H9 (cell line): ENCODE measurements around the gene ANKRD34A. TPM values are rescaled to one million over a fixed set of nuclear protein-coding genes. Genes with fewer than 3 reads are reported as not detected.

Experiments
- DNase-seq: peaks from one replicate; pipeline ENCODE4 v3.0.0-alpha.2; 2017
- H2AFZ ChIP-seq: one replicate; pipeline ENCODE4 v1.6.1; 2013; ENCODE audit warnings: mild to moderate bottlenecking, low read length, control low read depth, moderate library complexity
- H2AK5ac ChIP-seq: 2 replicates; pipeline ENCODE4 v1.6.1; 2013; ENCODE audit warnings: low read length, control low read depth, mixed read lengths; ENCODE audit not compliant: insufficient read length
- H2BK120ac ChIP-seq: one replicate; pipeline ENCODE4 v1.6.1; 2013; ENCODE audit warnings: low read depth, mild to moderate bottlenecking, low read length, control low read depth, inconsistent platforms; ENCODE audit not compliant: poor library complexity, severe bottlenecking
- H2BK12ac ChIP-seq: 2 replicates; pipeline ENCODE4 v1.6.1; 2013; ENCODE audit warnings: low read length, control low read depth, mixed read lengths, low read depth; ENCODE audit not compliant: insufficient read length
- H2BK15ac ChIP-seq: 2 replicates; pipeline ENCODE4 v1.6.1; 2013; ENCODE audit warnings: low read depth, low read length, control low read depth
- H2BK20ac ChIP-seq: one replicate; pipeline ENCODE4 v1.6.1; 2013; ENCODE audit warnings: low read depth, mild to moderate bottlenecking, low read length, control low read depth, inconsistent platforms; ENCODE audit not compliant: poor library complexity, severe bottlenecking
- H2BK5ac ChIP-seq: 2 replicates; pipeline ENCODE4 v1.6.1; 2013; ENCODE audit warnings: low read length, control low read depth, mixed read lengths; ENCODE audit not compliant: insufficient read length
- H3K14ac ChIP-seq: 2 replicates; pipeline ENCODE4 v1.6.1; 2013; ENCODE audit warnings: low read length, control low read depth; ENCODE audit not compliant: insufficient read depth
- H3K18ac ChIP-seq: 2 replicates; pipeline ENCODE4 v1.6.1; 2013; ENCODE audit warnings: low read depth, mild to moderate bottlenecking, mixed read lengths, low read length, control low read depth; ENCODE audit not compliant: insufficient read length
- H3K23ac ChIP-seq: 2 replicates; pipeline ENCODE4 v1.6.1; 2013; ENCODE audit warnings: low read length, control low read depth, mixed read lengths, low read depth; ENCODE audit not compliant: insufficient read length
- H3K23me2 ChIP-seq: 2 replicates; pipeline ENCODE4 v1.6.1; 2013; ENCODE audit warnings: low read depth, mild to moderate bottlenecking, mixed read lengths, low read length, control low read depth; ENCODE audit not compliant: insufficient read length, poor library complexity, severe bottlenecking
- H3K27ac ChIP-seq: 2 replicates; pipeline ENCODE4 v1.5.1; 2013; ENCODE audit warnings: low read length, control low read depth, mixed read lengths, low read depth; ENCODE audit not compliant: insufficient read length
- H3K27me3 ChIP-seq: 2 replicates; pipeline ENCODE4 v1.6.1; 2013; ENCODE audit warnings: low read length, control low read depth, inconsistent platforms; ENCODE audit not compliant: insufficient read depth
- H3K4ac ChIP-seq: 2 replicates; pipeline ENCODE4 v1.6.1; 2013; ENCODE audit warnings: low read depth, mild to moderate bottlenecking, control low read depth, inconsistent platforms, low read length, moderate library complexity
- H3K4me1 ChIP-seq: 2 replicates; pipeline ENCODE4 v1.6.1; 2013; ENCODE audit warnings: low read length, control low read depth, inconsistent platforms; ENCODE audit not compliant: insufficient read depth
- H3K4me2 ChIP-seq: 2 replicates; pipeline ENCODE4 v1.6.1; 2013; ENCODE audit warnings: low read length, control low read depth, mixed read lengths; ENCODE audit not compliant: insufficient read length, insufficient read depth
- H3K56ac ChIP-seq: 2 replicates; pipeline ENCODE4 v1.6.1; 2013; ENCODE audit warnings: low read depth, mild to moderate bottlenecking, mixed read lengths, low read length, control low read depth; ENCODE audit not compliant: insufficient read length
- H3K79me1 ChIP-seq: 2 replicates; pipeline ENCODE4 v1.6.1; 2013; ENCODE audit warnings: low read depth, mild to moderate bottlenecking, moderate library complexity, low read length, control low read depth, inconsistent platforms; ENCODE audit not compliant: insufficient read depth, poor library complexity, severe bottlenecking
- H3K79me2 ChIP-seq: 2 replicates; pipeline ENCODE4 v1.6.1; 2013; ENCODE audit warnings: low read length, control low read depth, inconsistent platforms; ENCODE audit not compliant: insufficient read depth
- H3K9ac ChIP-seq: 2 replicates; pipeline ENCODE4 v1.6.1; 2013; ENCODE audit warnings: low read length, control low read depth, mixed read lengths; ENCODE audit not compliant: insufficient read length; ENCODE audit errors: extremely low read depth
- H3K9me3 ChIP-seq: one replicate; pipeline ENCODE4 v1.6.1; 2013; ENCODE audit warnings: low read depth, low read length, inconsistent platforms; ENCODE audit not compliant: control insufficient read depth
- H3T11ph ChIP-seq: one replicate; pipeline ENCODE4 v1.6.1; 2013; ENCODE audit warnings: mild to moderate bottlenecking, low read length, control low read depth, inconsistent platforms
- H4K20me1 ChIP-seq: one replicate; pipeline ENCODE4 v1.6.1; 2013; ENCODE audit not compliant: control insufficient read depth, insufficient read length, insufficient read depth
- H4K5ac ChIP-seq: 2 replicates; pipeline ENCODE4 v1.6.1; 2013; ENCODE audit warnings: low read depth, mild to moderate bottlenecking, mixed read lengths, low read length, control low read depth; ENCODE audit not compliant: insufficient read length
- H4K8ac ChIP-seq: replicated peaks from 2 replicates; pipeline ENCODE4 v1.6.1; 2013; ENCODE audit warnings: low read length, control low read depth, mixed read lengths, low read depth; ENCODE audit not compliant: insufficient read length
- H4K91ac ChIP-seq: 2 replicates; pipeline ENCODE4 v1.6.1; 2013; ENCODE audit warnings: low read depth, mild to moderate bottlenecking, moderate library complexity, mixed read lengths, low read length, control low read depth; ENCODE audit not compliant: insufficient read length
- H3K27ac Mint-ChIP-seq, 3 experiments: 2 replicates in 2 of 3; 3 replicates in 1 of 3; pipeline ENCODE4 v1.8.0; 2020 to 2021; ENCODE audit warnings: mixed read lengths in 3 of 3, mild to moderate bottlenecking in 1 of 3, moderate library complexity in 1 of 3
- H3K27me3 Mint-ChIP-seq: 2 replicates; pipeline ENCODE4 v1.8.0; 2021; ENCODE audit warnings: low read depth, mild to moderate bottlenecking, moderate library complexity, mixed read lengths
- H3K36me3 Mint-ChIP-seq, 3 experiments: 2 replicates in 2 of 3; 3 replicates in 1 of 3; pipeline ENCODE4 v1.8.0; 2020 to 2021; ENCODE audit warnings: low read depth in 3 of 3, mixed read lengths in 3 of 3; ENCODE audit not compliant: insufficient read depth in 1 of 3
- H3K4me1 Mint-ChIP-seq, 2 experiments: 2 replicates each; pipeline ENCODE4 v1.8.0; 2020; ENCODE audit warnings: mixed read lengths in 2 of 2
- H3K4me3 Mint-ChIP-seq, 2 experiments: 2 replicates in 1 of 2; 3 replicates in 1 of 2; pipeline ENCODE4 v1.8.0; 2020 to 2021; ENCODE audit warnings: mild to moderate bottlenecking in 2 of 2, mixed read lengths in 2 of 2, moderate library complexity in 1 of 2
- H3K9me3 Mint-ChIP-seq, 2 experiments: 2 replicates in 1 of 2; 3 replicates in 1 of 2; pipeline ENCODE4 v1.8.0; 2020; ENCODE audit warnings: mild to moderate bottlenecking in 2 of 2, mixed read lengths in 2 of 2, moderate library complexity in 1 of 2
- CTCF ChIP-seq: fragments of 200-600 bp; sonication (generic); conservative IDR thresholded peaks from 3 replicates; pipeline ENCODE4 v1.8.0; 2021; ENCODE audit warnings: antibody characterized with exemption, mild to moderate bottlenecking
- WGBS: extraction: QIAGEN DNeasy Blood & Tissue Kit; methylation state at CpG from one replicate; pipeline ENCODE4 v1.1.7; 2013; ENCODE audit warnings: missing lambda C conversion rate, low lambda C conversion rate, mixed read lengths; ENCODE audit not compliant: insufficient read length; ENCODE audit errors: extremely low coverage; 5-methylcytosine and 5-hydroxymethylcytosine counted together
- total RNA-seq: library from RNA; stranded (reverse); gene quantifications from 2 replicates; pipeline ENCODE4 v1.2.1, GENCODE V29; 2021

ANKRD34A gene
- total RNA-seq, 1 experiment from 2014 or later, result 0.39 TPM

DNA sequence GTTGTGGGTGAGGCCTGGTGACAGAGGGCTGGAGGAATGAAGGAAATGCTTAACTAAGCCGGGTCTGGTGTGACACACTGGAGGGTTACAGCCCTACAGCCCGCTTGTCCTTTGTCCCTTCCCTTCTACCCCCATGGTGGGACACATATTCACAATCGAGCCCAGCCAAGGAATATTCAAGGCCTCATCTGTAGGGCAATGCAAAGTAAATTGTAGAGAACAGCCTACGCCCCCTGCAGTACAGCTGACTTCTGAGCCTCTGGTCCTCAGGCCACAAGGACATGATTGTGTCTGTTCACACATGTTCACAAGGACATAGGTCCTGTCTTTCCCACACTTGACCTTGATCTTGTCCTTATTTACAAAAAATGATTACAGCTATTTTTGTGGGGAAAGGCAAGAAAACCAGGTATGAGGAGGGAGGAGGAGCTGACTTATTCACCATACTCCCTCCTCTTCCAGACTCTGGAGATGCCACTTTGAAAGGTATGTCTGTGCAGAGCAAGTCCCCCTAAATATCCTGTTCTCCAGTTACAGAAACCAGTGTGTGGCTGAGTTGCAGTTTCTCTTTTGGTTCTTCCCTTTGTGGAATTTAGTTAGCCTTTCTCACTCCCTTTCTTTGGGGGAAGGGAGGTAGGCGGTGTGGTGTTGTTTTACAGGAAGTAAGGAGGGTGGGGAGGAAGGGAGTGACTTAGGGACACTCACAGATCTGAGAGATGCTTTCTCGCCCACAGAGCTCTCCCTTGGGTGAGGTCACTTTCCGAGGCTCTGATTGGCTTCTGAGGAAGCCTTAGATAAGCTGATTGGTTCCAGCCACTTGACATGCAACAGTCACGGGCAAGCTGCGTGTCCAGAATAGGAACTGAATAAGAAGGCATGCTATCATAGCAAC, 14.7 kb upstream of the ANKRD34A start:
- Histone ChIP-seq H3K4me2 (peak overlapping the region; percentile 42), H4K5ac (peak overlapping the region; percentile 17), H3K4ac (no peak overlapping the region), H3K9me3 (no peaks in the 10 kb centered on the region), H2BK20ac (no peak overlapping the region), H3K27ac (peak overlapping the region; percentile 95), H2BK120ac (no peak overlapping the region), H3K4me1 (peaks cover 7% of the 10 kb centered on the region), H3K56ac (no peak overlapping the region), H4K20me1 (no peaks in the 10 kb centered on the region), H4K91ac (no peak overlapping the region), H3K23me2 (no peaks in the 10 kb centered on the region), H4K8ac (peak overlapping the region; percentile 10), H2BK15ac (no peak overlapping the region), H3K79me1 (no peaks in the 10 kb centered on the region), H2BK5ac (no peak overlapping the region), H3K9ac (peak overlapping the region; percentile 28), H3K27me3 (no peaks in the 10 kb centered on the region), H3K79me2 (no peaks in the 10 kb centered on the region), H2BK12ac (peak overlapping the region; percentile 1), H3K18ac (peak overlapping the region; percentile 32), H3K23ac (no peak overlapping the region), H2AK5ac (no peak overlapping the region), H3T11ph (peak overlapping the region; percentile 23), H2AFZ (no peak overlapping the region), H3K14ac (peak overlapping the region; percentile 13; the same call in 1 of the 2 replicates)
- Mint-ChIP-seq H3K36me3 (no peaks in the 10 kb centered on the region), H3K4me1 (peaks cover 7 to 17% of the 10 kb centered on the region in 2 experiments), H3K4me3 (no peak overlapping the region), H3K9me3 (no peaks in the 10 kb centered on the region), H3K27ac (no peak overlapping the region), H3K27me3 (peaks cover 5% of the 10 kb centered on the region)
- TF ChIP-seq CTCF, result peak; percentile 60
- no CpG with 5 or more reads among the region's 9 CpGs for WGBS
- peak; percentile 95 for DNase-seq
